ENCODE results near the gene CNTN5. TPM values are rescaled to one million over a fixed set of nuclear protein-coding genes. Genes with fewer than 3 reads are reported as not detected.

The CNTN5 gene
- total RNA-seq, 1 donor from 2014 or later, result not detected

DNA sequence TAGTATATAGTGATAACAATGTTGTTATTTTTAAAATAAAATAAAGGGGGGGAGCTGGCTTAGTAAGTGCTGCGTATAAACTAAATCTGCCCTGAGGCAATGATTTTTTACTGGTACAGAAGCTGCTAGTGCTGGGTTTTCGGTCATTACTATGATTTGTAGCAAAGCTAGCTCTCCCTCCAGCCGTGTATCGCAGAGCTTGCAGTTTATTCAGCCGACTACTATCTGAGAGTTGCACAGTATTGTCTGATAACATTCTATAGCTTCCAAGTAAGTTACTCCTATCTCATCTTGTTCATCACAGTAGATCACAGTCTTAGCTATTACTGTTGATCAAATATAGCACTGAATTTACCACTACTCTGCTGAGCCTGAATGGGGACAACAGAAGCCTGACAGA, 860.9 kb downstream of the CNTN5 start:
- Mint-ChIP-seq H3K27me3 (no peaks in the 10 kb centered on the region), H3K36me3 (ENCODE audit: low read depth) (no peaks in the 10 kb centered on the region), H3K4me3 (no peak overlapping the region), H3K9me3 (peaks cover 5% of the 10 kb centered on the region), H3K27ac (no peak overlapping the region), H3K4me1 (no peaks in the 10 kb centered on the region)
- DNase-seq, result no peak
- intact Hi-C loops (cut with micrococcal nuclease), result no loop called here
- ChIA-PET POLR2A (no interaction called here), CTCF (no interaction called here)
- ATAC-seq (ENCODE audit: low read depth), result no peak
- TF ChIP-seq, protein P1, sequence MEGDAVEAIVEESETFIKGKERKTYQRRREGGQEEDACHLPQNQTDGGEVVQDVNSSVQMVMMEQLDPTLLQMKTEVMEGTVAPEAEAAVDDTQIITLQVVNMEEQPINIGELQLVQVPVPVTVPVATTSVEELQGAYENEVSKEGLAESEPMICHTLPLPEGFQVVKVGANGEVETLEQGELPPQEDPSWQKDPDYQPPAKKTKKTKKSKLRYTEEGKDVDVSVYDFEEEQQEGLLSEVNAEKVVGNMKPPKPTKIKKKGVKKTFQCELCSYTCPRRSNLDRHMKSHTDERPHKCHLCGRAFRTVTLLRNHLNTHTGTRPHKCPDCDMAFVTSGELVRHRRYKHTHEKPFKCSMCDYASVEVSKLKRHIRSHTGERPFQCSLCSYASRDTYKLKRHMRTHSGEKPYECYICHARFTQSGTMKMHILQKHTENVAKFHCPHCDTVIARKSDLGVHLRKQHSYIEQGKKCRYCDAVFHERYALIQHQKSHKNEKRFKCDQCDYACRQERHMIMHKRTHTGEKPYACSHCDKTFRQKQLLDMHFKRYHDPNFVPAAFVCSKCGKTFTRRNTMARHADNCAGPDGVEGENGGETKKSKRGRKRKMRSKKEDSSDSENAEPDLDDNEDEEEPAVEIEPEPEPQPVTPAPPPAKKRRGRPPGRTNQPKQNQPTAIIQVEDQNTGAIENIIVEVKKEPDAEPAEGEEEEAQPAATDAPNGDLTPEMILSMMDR (IDR thresholded peaks at IDR 0.05), result no peak

DNA sequence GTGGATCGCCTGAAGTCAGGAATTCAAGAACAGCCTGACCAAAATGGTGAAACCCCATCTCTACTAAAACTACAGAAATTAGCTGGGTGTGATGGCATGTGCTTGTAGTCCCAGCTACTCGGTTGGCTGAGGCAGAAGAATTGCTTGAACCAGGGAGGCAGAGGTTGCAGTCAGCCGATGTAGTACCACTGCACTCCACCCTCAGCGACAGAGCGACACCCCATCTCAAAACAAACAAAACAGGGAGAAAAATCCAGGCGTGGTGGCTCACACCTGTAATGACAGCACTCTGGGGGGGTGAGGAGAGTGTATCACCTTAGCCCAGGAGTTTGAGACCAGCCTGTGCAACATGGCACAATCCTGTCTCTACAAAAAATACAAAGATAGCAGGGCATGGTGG, 864.0 kb downstream of the CNTN5 start:
- Mint-ChIP-seq H3K4me1 (no peaks in the 10 kb centered on the region), H3K27me3 (no peaks in the 10 kb centered on the region), H3K9me3 (peaks cover 6% of the 10 kb centered on the region), H3K4me3 (no peak overlapping the region), H3K36me3 (ENCODE audit: low read depth) (no peaks in the 10 kb centered on the region), H3K27ac (no peak overlapping the region)
- ATAC-seq (ENCODE audit: low read depth), result no peak
- intact Hi-C loops (cut with micrococcal nuclease), result no loop called here
- CTCF ChIA-PET, result no interaction called here
- DNase-seq, result no peak
- POLR2A ChIA-PET, result no interaction called here
- TF ChIP-seq, protein P1 (IDR thresholded peaks at IDR 0.05), result no peak

DNA sequence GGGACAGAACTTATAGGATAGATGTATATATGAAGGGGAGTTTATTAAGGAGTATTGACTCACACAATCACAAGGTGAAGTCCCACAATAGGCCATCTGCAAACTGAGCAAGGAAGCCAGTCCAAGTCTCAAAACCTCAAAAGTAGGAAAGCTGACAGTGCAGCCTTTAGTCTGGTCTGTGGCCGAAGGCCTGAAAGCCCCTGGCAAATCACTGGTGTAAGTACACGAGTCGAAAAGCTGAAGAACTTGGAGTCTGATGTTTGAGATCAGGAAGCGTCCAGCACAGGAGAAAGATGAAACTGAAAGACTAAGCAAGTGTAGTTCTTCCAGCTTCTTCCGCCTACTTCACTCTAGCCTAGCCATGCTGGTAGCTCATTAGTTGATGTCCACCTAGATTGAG, 866.7 kb downstream of the CNTN5 start:
- ChIA-PET CTCF (no interaction called here), POLR2A (no interaction called here)
- Mint-ChIP-seq H3K4me3 (no peak overlapping the region), H3K9me3 (peaks cover 8% of the 10 kb centered on the region), H3K4me1 (no peaks in the 10 kb centered on the region), H3K27ac (no peak overlapping the region), H3K36me3 (ENCODE audit: low read depth) (no peaks in the 10 kb centered on the region), H3K27me3 (no peaks in the 10 kb centered on the region)
- TF ChIP-seq, protein P1 (IDR thresholded peaks at IDR 0.05), result no peak
- intact Hi-C loops (cut with micrococcal nuclease), result no loop called here
- ATAC-seq (ENCODE audit: low read depth) (no peak), DNase-seq (no peak)

DNA sequence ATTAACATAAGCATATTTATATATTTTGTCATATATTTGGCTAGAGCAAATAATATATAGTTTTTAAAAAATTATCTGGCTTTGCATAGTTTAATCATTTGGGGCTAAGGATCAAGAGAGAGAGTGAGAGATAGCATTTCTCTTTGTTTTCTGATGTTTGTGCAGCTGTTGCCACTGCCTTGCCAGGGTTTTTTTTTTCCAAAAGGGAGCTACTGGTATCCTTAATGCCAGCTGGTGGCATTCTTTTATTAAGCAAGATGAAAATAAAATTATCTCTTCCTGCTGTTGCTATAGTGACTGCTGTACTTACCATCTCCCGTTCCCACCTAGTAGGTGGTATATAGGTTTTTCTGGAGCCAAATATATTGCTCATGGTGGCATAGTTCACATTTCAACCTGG, 873.1 kb downstream of the CNTN5 start:
- ChIA-PET CTCF (no interaction called here), POLR2A (no interaction called here)
- no peak overlapping the region for H3K4me3 Mint-ChIP-seq
- H3K27ac Mint-ChIP-seq, result no peak overlapping the region
- H3K27me3 Mint-ChIP-seq, result no peaks in the 10 kb centered on the region
- H3K36me3 Mint-ChIP-seq (ENCODE audit: low read depth), result no peaks in the 10 kb centered on the region
- TF ChIP-seq, protein P1 (IDR thresholded peaks at IDR 0.05), result no peak
- ATAC-seq (ENCODE audit: low read depth) (no peak), DNase-seq (no peak)
- intact Hi-C loops (cut with micrococcal nuclease), result no loop called here
- H3K4me1 Mint-ChIP-seq, result no peaks in the 10 kb centered on the region
- H3K9me3 Mint-ChIP-seq, result peaks cover 17% of the 10 kb centered on the region

DNA sequence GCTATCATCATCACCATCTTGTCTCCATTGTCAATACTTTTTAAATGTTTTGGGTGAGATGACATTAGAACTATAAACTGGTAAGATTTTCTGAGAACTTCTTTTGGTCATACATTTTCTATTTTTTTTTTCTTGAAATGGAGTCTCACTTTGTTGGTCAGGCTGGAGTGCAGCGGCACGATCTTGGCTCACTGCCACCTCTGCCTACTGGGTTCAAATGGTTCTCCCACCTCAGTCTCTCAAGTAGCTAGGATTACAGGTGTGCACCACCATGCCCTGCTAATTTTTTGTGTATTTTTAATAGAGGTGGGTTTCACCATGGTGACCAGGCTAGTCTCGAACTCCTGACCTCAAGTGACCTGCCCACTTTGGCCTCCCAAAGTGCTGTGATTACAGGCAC, 880.4 kb downstream of the CNTN5 start:
- Mint-ChIP-seq H3K36me3 (ENCODE audit: low read depth) (no peaks in the 10 kb centered on the region), H3K9me3 (peaks cover 19% of the 10 kb centered on the region), H3K4me1 (no peaks in the 10 kb centered on the region), H3K27ac (no peak overlapping the region), H3K27me3 (no peaks in the 10 kb centered on the region), H3K4me3 (no peak overlapping the region)
- ATAC-seq (ENCODE audit: low read depth) (no peak), DNase-seq (no peak)
- intact Hi-C loops (cut with micrococcal nuclease), result no loop called here
- TF ChIP-seq, protein P1 (IDR thresholded peaks at IDR 0.05), result no peak
- ChIA-PET POLR2A (no interaction called here), CTCF (no interaction called here)

Data from activated B cell treated with CpG ODN at 0.5 μM for 24 hours (primary cell).